OCI-LY7 (cell line): ENCODE results near the gene MACROD2.

Experiments used
- EZH2phosphoT487 ChIP-seq: fragments of 200-600 bp; sonication (generic); IDR thresholded peaks from 2 replicates; pipeline ENCODE4 v1.6.1; 2018; ENCODE audit warnings: low read depth, borderline replicate concordance, mild to moderate bottlenecking, mixed run types, antibody characterized with exemption, low read length, moderate library complexity, mixed read lengths
- TF ChIP-seq, protein P1 (sequence below): fragments of 200-600 bp; sonication (generic); conservative IDR thresholded peaks from 2 replicates; pipeline ENCODE4 v1.5.1; 2014; ENCODE audit warnings: mild to moderate bottlenecking, antibody characterized with exemption, low read length, moderate library complexity, mixed read lengths

DNA sequence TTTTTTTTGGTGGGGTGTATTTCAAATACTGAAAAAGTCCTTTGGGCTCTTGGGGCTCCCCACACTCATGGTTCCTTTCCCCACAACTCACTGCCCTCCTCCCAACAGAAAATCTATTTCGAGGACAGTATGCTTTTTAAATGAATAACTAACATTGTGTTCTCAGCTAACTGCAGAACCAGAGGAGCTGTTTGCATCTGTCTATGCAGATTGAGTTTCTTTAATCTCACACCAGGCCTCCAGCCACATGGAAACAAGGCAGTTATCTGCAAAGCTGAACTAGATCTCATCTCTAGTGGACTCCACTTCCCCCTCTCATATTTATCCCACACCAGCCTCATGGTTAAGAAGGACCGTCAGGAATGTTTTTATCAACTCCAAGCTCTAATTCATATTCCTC is 1622.8 kb downstream of the MACROD2 start:
- TF ChIP-seq, protein P1, sequence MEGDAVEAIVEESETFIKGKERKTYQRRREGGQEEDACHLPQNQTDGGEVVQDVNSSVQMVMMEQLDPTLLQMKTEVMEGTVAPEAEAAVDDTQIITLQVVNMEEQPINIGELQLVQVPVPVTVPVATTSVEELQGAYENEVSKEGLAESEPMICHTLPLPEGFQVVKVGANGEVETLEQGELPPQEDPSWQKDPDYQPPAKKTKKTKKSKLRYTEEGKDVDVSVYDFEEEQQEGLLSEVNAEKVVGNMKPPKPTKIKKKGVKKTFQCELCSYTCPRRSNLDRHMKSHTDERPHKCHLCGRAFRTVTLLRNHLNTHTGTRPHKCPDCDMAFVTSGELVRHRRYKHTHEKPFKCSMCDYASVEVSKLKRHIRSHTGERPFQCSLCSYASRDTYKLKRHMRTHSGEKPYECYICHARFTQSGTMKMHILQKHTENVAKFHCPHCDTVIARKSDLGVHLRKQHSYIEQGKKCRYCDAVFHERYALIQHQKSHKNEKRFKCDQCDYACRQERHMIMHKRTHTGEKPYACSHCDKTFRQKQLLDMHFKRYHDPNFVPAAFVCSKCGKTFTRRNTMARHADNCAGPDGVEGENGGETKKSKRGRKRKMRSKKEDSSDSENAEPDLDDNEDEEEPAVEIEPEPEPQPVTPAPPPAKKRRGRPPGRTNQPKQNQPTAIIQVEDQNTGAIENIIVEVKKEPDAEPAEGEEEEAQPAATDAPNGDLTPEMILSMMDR = no peak
- TF ChIP-seq EZH2phosphoT487 = no peak
